GM19455 (cell line): Measurements from ENCODE around the gene ARF1.

ENCODE experiments used
- ATAC-seq: cut with Tn5 transposase; IDR thresholded peaks from one replicate; pipeline ENCODE4 v1.9.1; 2021; ENCODE audit not compliant: unreplicated experiment

The ARF1 gene

GRCh38 chr1:228048659-228049298 lies 33.7 kb upstream of the ARF1 start:
- ATAC-seq = no peak

- ATAC-seq = no peak
Measured at GRCh38 chr1:228050571-228051231, 31.8 kb upstream of the ARF1 start.

GRCh38 chr1:228058172-228058948 lies 24.1 kb upstream of the ARF1 start:
- no peak for ATAC-seq

GRCh38 chr1:228058949-228059633 lies 23.4 kb upstream of the ARF1 start:
- ATAC-seq = no peak

- ATAC-seq = no peak
Measured at GRCh38 chr1:228059634-228060457, 22.7 kb upstream of the ARF1 start.

- ATAC-seq = no peak
Measured at GRCh38 chr1:228060458-228061190, 21.9 kb upstream of the ARF1 start.

- no peak for ATAC-seq
Measured at GRCh38 chr1:228061411-228062084, 21.0 kb upstream of the ARF1 start.

GRCh38 chr1:228062085-228062791 lies 20.3 kb upstream of the ARF1 start:
- ATAC-seq = no peak

- ATAC-seq = no peak
Measured at GRCh38 chr1:228062812-228063211, 19.7 kb upstream of the ARF1 start.

- ATAC-seq = no peak
Measured at GRCh38 chr1:228063251-228064191, 19.0 kb upstream of the ARF1 start.

- ATAC-seq = no peak
Measured at GRCh38 chr1:228064296-228064695, 18.2 kb upstream of the ARF1 start.

GRCh38 chr1:228064741-228065542 lies 17.6 kb upstream of the ARF1 start:
- no peak for ATAC-seq

GRCh38 chr1:228065543-228066347 lies 16.8 kb upstream of the ARF1 start:
- no peak for ATAC-seq

- ATAC-seq = no peak
Measured at GRCh38 chr1:228066416-228066815, 16.1 kb upstream of the ARF1 start.

- no peak for ATAC-seq
Measured at GRCh38 chr1:228066891-228067654, 15.4 kb upstream of the ARF1 start.
